PC-9 (cell line): Measurements from ENCODE around the gene ALG14. TPM values are rescaled to one million over a fixed set of nuclear protein-coding genes. Genes with fewer than 3 reads are reported as not detected.

ENCODE experiments used
- BruUV-seq: library from RNA; stranded (reverse); fragments of 400-500 nt; replicated peaks from 2 replicates; lab custom pipeline; 2021; lab: Mats Ljungman, UMichigan
- CTCF ChIA-PET: fragments of 300-600 bp; sonication (Branson Sonifier 250); formaldehyde crosslinking; loops from one replicate; lab custom pipeline; 2022; ENCODE audit warnings: antibody characterized with exemption; lab: Charles Lee
- POLR2A ChIA-PET: fragments of 300-600 bp; sonication (Branson Sonifier 250); formaldehyde crosslinking; loops from one replicate; lab custom pipeline; 2022; ENCODE audit warnings: antibody characterized with exemption; ENCODE audit not compliant: unreplicated experiment; lab: Charles Lee
- DNase-seq, 2 experiments: peaks; one replicate each; pipeline versions ENCODE4 v3.0.0 to v3.0.0-alpha.2; 2015 to 2022; ENCODE audit warnings: mixed read lengths in 1 of 2
- H2AFZ ChIP-seq: fragments of 200-600 bp; sonication (generic); 2 replicates; pipeline ENCODE4 v1.8.1; 2017; ENCODE audit warnings: antibody characterized with exemption
- H3F3A ChIP-seq: fragments of 200-600 bp; sonication (generic); 2 replicates; pipeline ENCODE4 v1.8.1; 2017; ENCODE audit warnings: antibody characterized with exemption, mild to moderate bottlenecking, low read depth; ENCODE audit not compliant: insufficient read depth
- H3K27ac ChIP-seq: fragments of 200-600 bp; sonication (generic); 2 replicates; pipeline ENCODE4 v1.6.1; 2016; ENCODE audit warnings: mixed run types
- H3K27me3 ChIP-seq: fragments of 200-600 bp; sonication (generic); 2 replicates; pipeline ENCODE4 v1.6.1; 2016; ENCODE audit warnings: low read depth, mixed run types; ENCODE audit not compliant: insufficient read depth
- H3K36me3 ChIP-seq: fragments of 200-600 bp; sonication (generic); 2 replicates; pipeline ENCODE4 v1.6.1; 2016; ENCODE audit warnings: low read depth, mixed run types
- H3K4me1 ChIP-seq: fragments of 200-600 bp; sonication (generic); replicated peaks from 2 replicates; pipeline ENCODE4 v1.6.1; 2016; ENCODE audit warnings: mixed run types; ENCODE audit not compliant: insufficient read depth
- H3K4me2 ChIP-seq: fragments of 200-600 bp; sonication (generic); 2 replicates; pipeline ENCODE4 v1.6.1; 2017; ENCODE audit warnings: mixed run types
- H3K4me3 ChIP-seq: fragments of 200-600 bp; sonication (generic); 2 replicates; pipeline ENCODE4 v1.6.1; 2016; ENCODE audit warnings: mixed run types
- H3K79me2 ChIP-seq: fragments of 200-600 bp; sonication (generic); 2 replicates; pipeline ENCODE4 v1.6.1; 2017; ENCODE audit warnings: low read depth, mixed run types
- H3K9me2 ChIP-seq: fragments of 200-600 bp; sonication (generic); 2 replicates; pipeline ENCODE4 v1.8.1; 2017; ENCODE audit warnings: mild to moderate bottlenecking; ENCODE audit not compliant: insufficient read depth
- H3K9me3 ChIP-seq: fragments of 200-600 bp; sonication (generic); 2 replicates; pipeline ENCODE4 v1.8.1; 2016; ENCODE audit warnings: low read depth; ENCODE audit not compliant: insufficient read depth
- H4K20me1 ChIP-seq: fragments of 200-600 bp; sonication (generic); 2 replicates; pipeline ENCODE4 v1.8.1; 2017; ENCODE audit not compliant: insufficient read depth
- EZH2 ChIP-seq: fragments of 200-600 bp; sonication (generic); IDR thresholded peaks from 2 replicates; pipeline ENCODE4 v1.8.0; 2017; ENCODE audit warnings: antibody characterized with exemption, low read depth
- intact Hi-C: fragments of 100-400 bp; cut with micrococcal nuclease; formaldehyde crosslinking; loops from one replicate; pipeline ENCODE4 v1.10.0; 2022; ENCODE audit not compliant: unreplicated experiment
- total RNA-seq: library from RNA; stranded (reverse); gene quantifications from 2 replicates; pipeline ENCODE4 v1.2.3, GENCODE V29; 2021
- TF ChIP-seq, protein P1 (sequence below): fragments of 200-600 bp; sonication (generic); conservative IDR thresholded peaks from 2 replicates; pipeline ENCODE4 v1.6.1; 2017; ENCODE audit warnings: mixed run types, antibody characterized with exemption, mild to moderate bottlenecking, moderate library complexity

ALG14 gene
- total RNA-seq, 1 experiment from 2014 or later = 8.6 TPM

DNA sequence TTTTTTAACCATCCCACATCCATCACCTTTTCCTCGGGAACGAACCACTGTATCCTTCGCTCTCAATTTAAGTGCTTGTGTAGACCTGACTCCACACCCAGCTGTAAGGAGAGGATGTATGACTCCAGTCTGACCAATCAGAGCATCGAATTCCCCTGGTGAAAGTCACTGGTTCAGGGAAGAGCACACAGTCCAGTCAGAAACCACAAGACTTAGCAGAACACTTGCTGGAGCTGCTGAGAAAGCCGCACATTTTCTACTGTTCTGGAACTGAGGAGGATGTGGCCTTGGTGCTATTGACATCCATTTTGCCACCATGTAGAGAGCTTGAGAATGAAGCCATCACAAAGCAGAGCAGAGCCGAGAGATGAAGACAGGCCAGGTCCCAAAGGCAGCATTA, 86.0 kb downstream of the ALG14 start:
- no peaks in the 10 kb centered on the region for H4K20me1 ChIP-seq
- no peaks in the 10 kb centered on the region for H3K9me3 ChIP-seq
- no peaks in the 10 kb centered on the region for H3K36me3 ChIP-seq
- no peaks in the 10 kb centered on the region for H3F3A ChIP-seq
- H3K4me1 ChIP-seq = peaks cover 15% of the 10 kb centered on the region
- ChIA-PET POLR2A (no interaction called here), CTCF (no interaction called here)
- H3K4me2 ChIP-seq = no peak overlapping the region
- no peak overlapping the region for H2AFZ ChIP-seq
- DNase-seq = no peak
- TF ChIP-seq, protein P1, sequence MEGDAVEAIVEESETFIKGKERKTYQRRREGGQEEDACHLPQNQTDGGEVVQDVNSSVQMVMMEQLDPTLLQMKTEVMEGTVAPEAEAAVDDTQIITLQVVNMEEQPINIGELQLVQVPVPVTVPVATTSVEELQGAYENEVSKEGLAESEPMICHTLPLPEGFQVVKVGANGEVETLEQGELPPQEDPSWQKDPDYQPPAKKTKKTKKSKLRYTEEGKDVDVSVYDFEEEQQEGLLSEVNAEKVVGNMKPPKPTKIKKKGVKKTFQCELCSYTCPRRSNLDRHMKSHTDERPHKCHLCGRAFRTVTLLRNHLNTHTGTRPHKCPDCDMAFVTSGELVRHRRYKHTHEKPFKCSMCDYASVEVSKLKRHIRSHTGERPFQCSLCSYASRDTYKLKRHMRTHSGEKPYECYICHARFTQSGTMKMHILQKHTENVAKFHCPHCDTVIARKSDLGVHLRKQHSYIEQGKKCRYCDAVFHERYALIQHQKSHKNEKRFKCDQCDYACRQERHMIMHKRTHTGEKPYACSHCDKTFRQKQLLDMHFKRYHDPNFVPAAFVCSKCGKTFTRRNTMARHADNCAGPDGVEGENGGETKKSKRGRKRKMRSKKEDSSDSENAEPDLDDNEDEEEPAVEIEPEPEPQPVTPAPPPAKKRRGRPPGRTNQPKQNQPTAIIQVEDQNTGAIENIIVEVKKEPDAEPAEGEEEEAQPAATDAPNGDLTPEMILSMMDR = no peak
- no peak for TF ChIP-seq EZH2
- no peak overlapping the region for H3K4me3 ChIP-seq
- intact Hi-C loops = no loop called here
- no peak overlapping the region for H3K27ac ChIP-seq
- H3K27me3 ChIP-seq = no peaks in the 10 kb centered on the region
- H3K79me2 ChIP-seq = no peaks in the 10 kb centered on the region
- BruUV-seq = no TSS peak
- no peaks in the 10 kb centered on the region for H3K9me2 ChIP-seq

DNA sequence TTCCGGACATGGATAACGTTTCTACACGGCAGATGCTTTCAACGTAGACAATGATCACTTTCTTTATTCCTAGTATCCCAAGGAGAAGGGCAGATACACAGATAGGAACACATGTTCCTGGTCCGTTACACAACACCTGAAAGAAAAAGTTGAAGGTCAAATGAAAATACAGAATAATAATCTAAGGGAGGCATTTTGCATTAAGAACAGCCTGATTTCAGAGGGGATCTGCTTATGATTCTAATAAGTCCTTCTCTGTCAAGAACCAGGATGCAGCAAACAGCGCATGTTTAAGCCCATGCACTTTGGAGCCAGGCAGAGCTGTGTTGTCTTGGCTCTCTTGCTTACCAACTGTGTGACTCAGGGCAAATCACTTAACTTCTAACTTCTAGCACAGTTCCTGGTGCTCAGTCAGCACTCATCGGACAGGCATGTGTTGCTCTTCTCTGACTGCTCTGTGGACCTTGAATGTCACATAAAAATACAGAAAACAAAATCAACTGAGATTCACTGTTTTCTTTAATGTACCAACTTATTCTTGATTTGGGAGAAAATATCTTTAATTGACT, 89.5 kb downstream of the ALG14 start:
- H3K27ac ChIP-seq = no peak overlapping the region
- no peaks in the 10 kb centered on the region for H4K20me1 ChIP-seq
- no peak for TF ChIP-seq EZH2
- no peaks in the 10 kb centered on the region for H3K36me3 ChIP-seq
- no peak overlapping the region for H3K4me2 ChIP-seq
- H3K4me1 ChIP-seq = peaks cover 15% of the 10 kb centered on the region
- POLR2A ChIA-PET = interaction anchor here (0.6 kb wide), 1 partner anchor 241 kb away, joined by 9 read pairs; no protein-coding TSS in a partner anchor
- CTCF ChIA-PET = no interaction called here
- H3K79me2 ChIP-seq = no peaks in the 10 kb centered on the region
- H2AFZ ChIP-seq = no peak overlapping the region
- no peaks in the 10 kb centered on the region for H3K9me2 ChIP-seq
- no peak overlapping the region for H3K4me3 ChIP-seq
- BruUV-seq = no TSS peak
- no peaks in the 10 kb centered on the region for H3K27me3 ChIP-seq
- intact Hi-C loops = no loop called here
- DNase-seq = peak in 1 of 2 experiments; percentile 50
- no peaks in the 10 kb centered on the region for H3F3A ChIP-seq
- H3K9me3 ChIP-seq = no peaks in the 10 kb centered on the region

DNA sequence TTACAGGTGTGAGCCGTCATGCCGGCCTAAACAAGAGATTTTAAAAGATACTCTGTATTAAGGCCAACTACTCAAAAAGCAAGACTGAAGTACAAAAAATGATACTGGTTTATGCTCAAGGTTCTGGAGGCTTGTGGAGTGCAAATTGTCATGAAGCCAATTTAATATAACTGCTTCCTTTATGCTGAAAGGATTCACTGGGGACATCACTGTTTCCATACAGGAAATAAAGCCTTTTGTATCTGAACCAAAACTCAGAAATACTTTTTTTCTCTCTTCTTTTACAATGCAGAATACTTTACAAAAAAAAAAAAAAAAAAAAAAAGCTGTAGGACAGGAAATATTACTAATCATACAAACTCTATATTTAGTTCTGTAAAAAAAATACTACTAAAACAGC, 90.4 kb downstream of the ALG14 start:
- ChIA-PET POLR2A (interaction anchor here (0.6 kb wide), 1 partner anchor 241 kb away, joined by 9 read pairs; no protein-coding TSS in a partner anchor), CTCF (no interaction called here)
- intact Hi-C loops = no loop called here

More for the DNA sequence above, 90.4 kb downstream of the ALG14 start:
- Histone ChIP-seq H3K27me3 (no peaks in the 10 kb centered on the region), H3K36me3 (no peaks in the 10 kb centered on the region), H3K9me3 (no peaks in the 10 kb centered on the region), H3F3A (no peaks in the 10 kb centered on the region), H3K4me1 (peaks cover 15% of the 10 kb centered on the region), H2AFZ (no peak overlapping the region), H3K4me3 (no peak overlapping the region), H3K79me2 (no peaks in the 10 kb centered on the region), H3K27ac (no peak overlapping the region), H3K9me2 (no peaks in the 10 kb centered on the region), H4K20me1 (no peaks in the 10 kb centered on the region), H3K4me2 (peak overlapping the region; percentile 42)
- DNase-seq = no peak
- TF ChIP-seq, protein P1 = no peak
- no peak for TF ChIP-seq EZH2
- BruUV-seq = no TSS peak
